ENCODE data around the gene IKZF3.

DNA sequence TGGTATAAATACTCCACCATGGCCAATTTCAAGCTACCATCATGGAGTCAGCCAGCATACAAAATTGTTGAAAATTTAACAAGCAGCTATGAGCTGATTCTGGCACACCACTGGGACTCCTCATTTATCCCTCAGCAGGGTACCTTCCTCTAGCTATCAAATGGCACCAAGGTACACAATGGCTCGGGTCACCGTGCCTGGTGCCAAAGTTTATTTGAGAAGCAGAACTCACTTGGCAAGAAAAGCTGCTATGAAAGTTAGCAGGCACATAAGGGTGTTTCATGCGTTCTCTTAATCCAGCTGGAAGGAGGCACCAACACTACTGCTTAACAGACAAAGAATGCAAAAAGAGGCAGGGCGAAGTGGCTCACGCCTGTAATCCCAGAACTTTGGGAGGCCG, 51.6 kb downstream of the IKZF3 start:
- TF ChIP-seq, protein P1, sequence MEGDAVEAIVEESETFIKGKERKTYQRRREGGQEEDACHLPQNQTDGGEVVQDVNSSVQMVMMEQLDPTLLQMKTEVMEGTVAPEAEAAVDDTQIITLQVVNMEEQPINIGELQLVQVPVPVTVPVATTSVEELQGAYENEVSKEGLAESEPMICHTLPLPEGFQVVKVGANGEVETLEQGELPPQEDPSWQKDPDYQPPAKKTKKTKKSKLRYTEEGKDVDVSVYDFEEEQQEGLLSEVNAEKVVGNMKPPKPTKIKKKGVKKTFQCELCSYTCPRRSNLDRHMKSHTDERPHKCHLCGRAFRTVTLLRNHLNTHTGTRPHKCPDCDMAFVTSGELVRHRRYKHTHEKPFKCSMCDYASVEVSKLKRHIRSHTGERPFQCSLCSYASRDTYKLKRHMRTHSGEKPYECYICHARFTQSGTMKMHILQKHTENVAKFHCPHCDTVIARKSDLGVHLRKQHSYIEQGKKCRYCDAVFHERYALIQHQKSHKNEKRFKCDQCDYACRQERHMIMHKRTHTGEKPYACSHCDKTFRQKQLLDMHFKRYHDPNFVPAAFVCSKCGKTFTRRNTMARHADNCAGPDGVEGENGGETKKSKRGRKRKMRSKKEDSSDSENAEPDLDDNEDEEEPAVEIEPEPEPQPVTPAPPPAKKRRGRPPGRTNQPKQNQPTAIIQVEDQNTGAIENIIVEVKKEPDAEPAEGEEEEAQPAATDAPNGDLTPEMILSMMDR (IDR thresholded peaks at IDR 0.05; ENCODE audit: insufficient read depth, low read depth, low read length), result no peak
- no peak for TF ChIP-seq EZH2 (IDR thresholded peaks at IDR 0.05; ENCODE audit: insufficient read depth, low read length)
